Ishikawa (cell line): ENCODE data around the gene BLTP2.

Source experiments
- CEBPB ChIP-seq: IDR thresholded peaks from 2 replicates; pipeline ENCODE4 v1.6.1; 2012
- CREB1 ChIP-seq: IDR thresholded peaks from 2 replicates; pipeline ENCODE4 v1.6.1; 2012; ENCODE audit warnings: low read depth
- EGR1 ChIP-seq: IDR thresholded peaks from 2 replicates; pipeline ENCODE4 v1.6.1; 2012
- EP300 ChIP-seq: IDR thresholded peaks from 2 replicates; pipeline ENCODE4 v1.6.1; 2012; ENCODE audit warnings: borderline replicate concordance
- FOXM1 ChIP-seq: IDR thresholded peaks from 2 replicates; pipeline ENCODE4 v1.6.1; 2012; ENCODE audit warnings: low read depth, borderline replicate concordance
- MAX ChIP-seq: IDR thresholded peaks from 2 replicates; pipeline ENCODE4 v1.6.1; 2012
- NFIC ChIP-seq: IDR thresholded peaks from 2 replicates; pipeline ENCODE4 v1.6.1; 2012
- RAD21 ChIP-seq: IDR thresholded peaks from 2 replicates; pipeline ENCODE4 v1.6.1; 2012; ENCODE audit warnings: low read depth
- REST ChIP-seq: IDR thresholded peaks from 2 replicates; pipeline ENCODE4 v1.6.1; 2012; ENCODE audit warnings: low read depth, mild to moderate bottlenecking
- TAF1 ChIP-seq: IDR thresholded peaks from 2 replicates; pipeline ENCODE4 v1.6.1; 2012; ENCODE audit warnings: low read depth, mild to moderate bottlenecking
- TCF12 ChIP-seq: IDR thresholded peaks from 2 replicates; pipeline ENCODE4 v1.6.1; 2012; ENCODE audit warnings: low read depth
- TEAD4 ChIP-seq: IDR thresholded peaks from 2 replicates; pipeline ENCODE4 v1.6.1; 2012
- USF1 ChIP-seq: IDR thresholded peaks from 2 replicates; pipeline ENCODE4 v1.6.1; 2012
- YY1 ChIP-seq: IDR thresholded peaks from 2 replicates; pipeline ENCODE4 v1.6.1; 2012; ENCODE audit warnings: low read depth
- ZBTB7A ChIP-seq: IDR thresholded peaks from 2 replicates; pipeline ENCODE4 v1.6.1; 2012; ENCODE audit warnings: low read depth

The BLTP2 gene

GRCh38 chr17:28663723-28664122 lies 18.8 kb upstream of the BLTP2 start:
- TF ChIP-seq FOXM1 (no peak), REST (no peak), NFIC (no peak), EGR1 (no peak), RAD21 (no peak), USF1 (no peak), EP300 (no peak), TCF12 (no peak), TAF1 (no peak), ZBTB7A (no peak), CREB1 (no peak), YY1 (no peak), MAX (no peak), TEAD4 (no peak), CEBPB (no peak)

GRCh38 chr17:28662527-28662829 lies 17.5 kb upstream of the BLTP2 start:
- TF ChIP-seq RAD21 (no peak), ZBTB7A (0 out of 2 replicates have a peak, but pooled peaks have one; percentile 6)

GRCh38 chr17:28661635-28662526 lies 16.9 kb upstream of the BLTP2 start, which contains the start of the genes SDF2 and SUPT6H:
TSS of gene SDF2 (minus strand) at chr17:28661906. CDS start at chr17:28661876, 30 bp downstream.
TSS of gene SUPT6H (plus strand) at chr17:28662205. CDS start at chr17:28673402, 11,197 bp downstream.
- TF ChIP-seq RAD21: no peak
- TF ChIP-seq CEBPB: 0 out of 2 replicates have a peak, but pooled peaks have one; percentile 3
- no peak for TF ChIP-seq TEAD4
- peak; percentile 33; the same call in 1 of the 2 replicates for TF ChIP-seq ZBTB7A
- no peak for TF ChIP-seq EP300
- peak; percentile 37; the same call in 1 of the 2 replicates for TF ChIP-seq TCF12
- TF ChIP-seq FOXM1: no peak
- TF ChIP-seq CREB1: peak; percentile 87
- TF ChIP-seq MAX: no peak; the same call in 1 of the 2 replicates
- peak; percentile 79 for TF ChIP-seq YY1
- no peak for TF ChIP-seq NFIC
- TF ChIP-seq REST: no peak
- TF ChIP-seq EGR1: peak; percentile 10; the same call in 1 of the 2 replicates
- peak; percentile 67 for TF ChIP-seq TAF1
- no peak for TF ChIP-seq USF1

- TF ChIP-seq NFIC (no peak), CREB1 (no peak), ZBTB7A (no peak), TAF1 (no peak), FOXM1 (no peak), EGR1 (no peak), MAX (no peak), EP300 (no peak), TEAD4 (no peak), YY1 (no peak), CEBPB (no peak), REST (no peak), TCF12 (no peak), RAD21 (no peak), USF1 (no peak)
Observed at GRCh38 chr17:28657756-28658155, 12.8 kb upstream of the BLTP2 start.
